KOPT-K1 (cell line): ENCODE data around the gene CLCN1.

Experiments
- H3K27ac ChIP-seq: fragments of 200-600 bp; sonication (generic); 2 replicates; pipeline ENCODE4 v1.5.1; 2016; ENCODE audit warnings: antibody characterized with exemption, mild to moderate bottlenecking, low read depth, low read length; ENCODE audit not compliant: poor library complexity, severe bottlenecking
- H3K36me3 ChIP-seq: fragments of 200-600 bp; sonication (generic); 2 replicates; pipeline ENCODE4 v1.5.1; 2017; ENCODE audit warnings: antibody characterized with exemption, mild to moderate bottlenecking, low read length, moderate library complexity; ENCODE audit not compliant: insufficient read depth
- H3K9me3 ChIP-seq: fragments of 200-600 bp; sonication (generic); 2 replicates; pipeline ENCODE4 v1.5.1; 2017; ENCODE audit warnings: antibody characterized with exemption, low read length, mild to moderate bottlenecking; ENCODE audit not compliant: insufficient read depth, poor library complexity, severe bottlenecking

The CLCN1 gene

GRCh38 chr7:143396625-143397556 lies 81.0 kb downstream of the CLCN1 start:
- Histone ChIP-seq H3K27ac (no peak overlapping the region), H3K36me3 (no peaks in the 10 kb centered on the region), H3K9me3 (no peaks in the 10 kb centered on the region)

DNA sequence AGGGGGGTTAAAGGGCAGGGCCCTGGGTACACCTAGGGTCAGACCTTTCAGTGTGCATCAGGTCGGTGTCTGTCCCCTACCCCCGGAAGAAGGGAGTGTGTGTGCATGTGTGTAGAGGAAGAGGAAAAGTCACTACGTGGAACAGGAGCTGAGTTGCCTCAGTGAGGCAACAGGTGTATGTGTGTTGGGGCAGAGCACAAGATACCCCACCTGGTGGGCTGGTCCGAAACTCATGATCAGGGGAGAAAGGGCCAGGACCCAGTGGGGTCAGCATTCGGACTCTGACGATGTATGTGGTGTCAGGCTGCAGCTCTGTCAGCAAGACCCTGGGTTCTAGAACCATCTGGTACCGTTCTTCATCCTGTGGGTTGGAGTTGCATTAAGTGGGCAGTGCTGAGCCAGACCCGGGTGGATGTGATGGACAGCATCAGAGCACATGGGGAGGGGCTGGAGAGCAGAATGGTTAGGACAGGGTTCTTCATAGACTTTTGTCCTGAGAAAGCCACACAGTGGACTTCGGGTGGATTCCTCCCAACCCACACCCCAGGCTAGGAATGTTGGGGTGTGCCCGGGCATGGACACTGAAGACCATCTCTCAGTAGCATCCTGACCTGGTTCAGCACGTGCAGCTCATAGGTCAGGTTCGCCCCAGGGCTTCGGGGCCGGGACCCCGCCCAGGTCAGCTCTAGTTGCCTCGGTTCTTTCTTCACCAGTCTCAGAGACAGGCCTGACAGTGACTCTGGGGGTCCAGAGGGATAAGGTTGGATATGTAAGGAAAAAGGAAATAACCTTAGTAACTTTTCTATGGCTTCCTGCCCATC lies 82.0 kb downstream of the CLCN1 start:
- Histone ChIP-seq H3K36me3 (no peaks in the 10 kb centered on the region), H3K9me3 (no peaks in the 10 kb centered on the region), H3K27ac (no peak overlapping the region)

- no peaks in the 10 kb centered on the region for H3K36me3 ChIP-seq
- H3K27ac ChIP-seq = no peak overlapping the region
- no peaks in the 10 kb centered on the region for H3K9me3 ChIP-seq
Measured at GRCh38 chr7:143398616-143399015, 82.7 kb downstream of the CLCN1 start.

GRCh38 chr7:143399151-143399550 lies 83.2 kb downstream of the CLCN1 start:
- no peaks in the 10 kb centered on the region for H3K36me3 ChIP-seq
- H3K9me3 ChIP-seq = no peaks in the 10 kb centered on the region
- no peak overlapping the region for H3K27ac ChIP-seq

DNA sequence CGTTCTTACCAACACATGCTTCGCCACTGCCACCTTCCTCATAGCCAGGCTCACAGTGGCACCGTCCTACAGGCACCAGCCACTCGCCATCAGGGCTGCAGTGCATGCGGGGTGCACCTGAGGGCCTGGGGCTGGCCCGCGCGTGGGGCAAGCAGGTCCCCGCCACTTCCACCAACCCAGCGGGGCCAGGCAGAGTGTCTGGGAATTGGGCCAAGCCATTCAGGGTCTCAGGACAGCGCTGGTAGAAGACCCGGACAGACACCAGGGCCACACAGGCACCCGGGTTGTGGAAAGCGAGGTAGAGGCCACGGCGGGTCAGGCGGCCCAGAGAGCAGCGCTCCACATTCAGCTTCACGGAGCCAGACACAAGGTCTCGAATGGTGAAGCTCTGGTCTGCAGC lies 83.7 kb downstream of the CLCN1 start:
- Histone ChIP-seq H3K27ac (no peak overlapping the region), H3K9me3 (no peaks in the 10 kb centered on the region), H3K36me3 (no peaks in the 10 kb centered on the region)

- H3K27ac ChIP-seq = no peak overlapping the region
- no peaks in the 10 kb centered on the region for H3K9me3 ChIP-seq
- H3K36me3 ChIP-seq = no peaks in the 10 kb centered on the region
Measured at GRCh38 chr7:143401265-143401664, 85.4 kb downstream of the CLCN1 start.
